HG03460 (cell line): ENCODE measurements around the gene PAK3.

Experiments used
- ATAC-seq: cut with Tn5 transposase; IDR thresholded peaks from one replicate; pipeline ENCODE4 v1.9.1; 2021; ENCODE audit not compliant: unreplicated experiment

The PAK3 gene

DNA sequence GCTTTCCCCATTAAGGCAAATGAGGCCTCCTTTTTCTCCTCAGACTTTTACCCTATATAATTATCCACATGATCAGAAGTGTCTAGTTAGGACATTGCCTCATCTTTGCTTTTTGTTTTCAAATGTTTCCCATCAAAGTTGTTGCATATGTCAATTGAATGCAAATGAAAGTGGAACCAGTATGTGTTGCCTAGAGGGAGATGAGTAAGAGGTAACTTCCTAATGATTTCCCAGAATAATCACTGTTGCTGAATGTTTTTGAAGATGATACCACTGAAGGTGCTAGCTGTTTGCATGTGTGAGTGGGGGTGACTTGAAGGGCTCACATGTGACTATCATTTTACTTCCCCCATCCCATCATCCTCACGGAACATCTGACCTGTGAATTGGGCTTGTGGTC is 33.9 kb downstream of the PAK3 start:
- no peak for ATAC-seq

DNA sequence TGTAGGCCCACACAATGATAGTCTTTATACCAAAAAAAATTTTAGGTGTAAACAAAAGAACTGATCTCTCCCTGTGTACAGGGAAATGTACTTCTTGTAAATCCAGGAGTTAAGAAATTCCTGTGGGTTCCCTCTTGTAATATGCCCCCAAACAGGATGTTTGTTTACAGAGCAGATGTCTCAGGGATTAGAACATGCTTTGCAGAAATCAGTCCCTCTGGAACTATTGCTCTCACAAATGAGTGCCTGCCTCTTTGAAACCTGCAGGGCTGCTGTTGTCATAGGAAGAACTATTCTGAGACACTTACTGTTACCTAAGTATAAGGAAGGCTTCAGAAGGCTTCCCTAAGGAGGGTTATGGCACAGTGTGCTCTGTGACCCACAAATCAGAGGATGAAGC is 35.6 kb downstream of the PAK3 start:
- no peak for ATAC-seq

- no peak for ATAC-seq
Measured at GRCh38 chrX:111133389-111133788, 37.4 kb downstream of the PAK3 start.

DNA sequence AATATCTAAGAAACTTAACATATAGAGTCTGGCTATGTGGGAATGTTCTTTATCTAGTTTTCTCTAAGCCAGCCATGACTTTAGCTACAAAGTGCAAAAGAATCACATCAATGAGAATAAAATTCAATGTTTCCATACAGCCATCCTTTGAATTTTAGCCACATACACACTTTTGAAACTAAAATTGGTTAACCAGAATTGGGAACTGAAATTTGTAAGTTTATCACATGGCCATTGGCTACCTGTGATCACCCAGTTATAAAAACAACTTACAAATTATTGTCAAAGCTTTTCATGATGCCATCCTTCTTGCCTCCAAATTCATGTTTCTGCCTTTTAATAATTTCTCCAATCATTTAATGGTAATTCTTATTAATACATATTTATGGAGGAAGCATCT is 49.9 kb downstream of the PAK3 start:
- no peak for ATAC-seq

DNA sequence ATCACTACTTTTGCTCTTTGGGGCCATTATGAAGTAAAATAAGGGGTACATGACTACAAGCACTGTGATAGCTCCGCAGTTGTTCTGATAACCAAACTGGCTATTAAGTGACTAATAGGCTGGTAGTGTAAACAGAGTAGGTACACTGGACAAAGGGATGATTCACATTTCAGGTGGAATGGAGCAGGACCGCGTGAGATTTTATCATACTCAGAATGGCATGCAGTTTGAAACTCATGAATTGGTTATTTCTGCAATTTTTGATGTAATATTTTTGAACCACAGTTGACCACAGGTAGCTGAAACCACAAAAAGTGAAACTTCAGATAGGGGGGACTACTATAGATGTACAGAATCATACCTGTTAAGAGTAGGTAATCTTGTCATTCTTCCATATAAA is 55.8 kb downstream of the PAK3 start:
- ATAC-seq: no peak

DNA sequence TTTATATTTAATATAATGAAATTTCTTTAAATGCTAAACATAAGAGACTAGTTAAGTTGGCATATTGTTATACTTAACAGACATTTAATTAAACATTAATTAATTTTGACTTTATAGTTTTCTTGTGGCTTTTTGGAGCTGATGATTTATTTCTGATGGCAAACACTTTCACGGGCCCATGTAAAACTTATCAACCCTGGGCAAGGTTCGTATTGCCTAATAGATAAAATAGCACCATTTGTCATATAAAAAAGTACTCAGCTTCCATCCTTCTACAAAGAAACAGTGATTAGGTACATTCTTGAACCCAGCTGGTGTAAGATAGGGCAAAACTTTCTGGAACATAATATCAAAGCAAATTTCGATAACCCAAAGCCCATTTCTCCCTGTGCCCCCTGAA is 63.2 kb downstream of the PAK3 start:
- no peak for ATAC-seq

DNA sequence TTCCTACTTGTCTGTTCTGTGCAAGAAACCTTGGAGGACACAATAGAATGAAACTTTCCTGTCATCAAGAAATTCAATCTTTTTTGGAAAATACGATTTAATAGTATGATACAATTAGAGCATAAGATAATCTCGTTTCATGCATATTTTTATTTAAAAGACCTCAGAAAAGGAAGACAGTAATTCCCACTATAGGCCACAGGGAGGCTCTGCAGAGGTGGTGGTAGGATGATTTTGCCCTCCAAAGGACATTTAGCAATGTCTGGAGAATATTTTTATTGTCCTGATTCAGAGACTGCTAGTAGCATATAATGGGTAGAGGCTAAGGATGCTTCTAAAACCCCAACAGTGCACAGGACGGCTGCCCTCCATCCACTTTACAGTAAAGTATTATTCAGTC is 68.7 kb downstream of the PAK3 start:
- ATAC-seq: no peak

GRCh38 chrX:111165902-111166301 is 69.9 kb downstream of the PAK3 start:
- no peak for ATAC-seq

GRCh38 chrX:111167334-111167733 is 71.3 kb downstream of the PAK3 start:
- ATAC-seq: no peak

- ATAC-seq: no peak
Measured at GRCh38 chrX:111168314-111168713, 72.3 kb downstream of the PAK3 start.

GRCh38 chrX:111169141-111169540 is 73.2 kb downstream of the PAK3 start:
- ATAC-seq: no peak

- ATAC-seq: no peak
Measured at GRCh38 chrX:111170017-111170416, 74.0 kb downstream of the PAK3 start.

DNA sequence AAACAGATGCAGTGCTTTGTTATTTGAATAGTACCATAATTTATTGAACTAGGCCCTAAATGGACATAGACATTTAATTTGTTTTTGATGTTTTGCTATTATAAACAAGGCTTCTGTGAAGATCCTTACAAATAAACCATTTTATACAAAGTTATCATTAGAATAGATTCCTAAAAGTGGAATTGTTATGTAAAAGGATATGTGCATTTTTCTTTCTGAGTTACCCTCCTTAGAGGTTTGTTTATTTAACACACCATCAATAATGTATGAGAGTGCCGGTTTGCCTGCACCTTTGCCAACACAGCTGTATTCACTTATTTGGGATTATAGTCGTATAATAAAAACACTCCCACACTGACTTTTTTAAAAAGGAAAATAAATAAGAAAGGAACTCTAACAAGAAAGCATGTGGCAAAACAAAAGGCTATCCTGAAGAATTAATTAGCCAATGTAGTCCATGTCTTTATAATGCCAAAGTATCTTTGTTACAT is 84.8 kb downstream of the PAK3 start:
- no peak for ATAC-seq

- no peak for ATAC-seq
Measured at GRCh38 chrX:111181951-111182350, 86.0 kb downstream of the PAK3 start.

DNA sequence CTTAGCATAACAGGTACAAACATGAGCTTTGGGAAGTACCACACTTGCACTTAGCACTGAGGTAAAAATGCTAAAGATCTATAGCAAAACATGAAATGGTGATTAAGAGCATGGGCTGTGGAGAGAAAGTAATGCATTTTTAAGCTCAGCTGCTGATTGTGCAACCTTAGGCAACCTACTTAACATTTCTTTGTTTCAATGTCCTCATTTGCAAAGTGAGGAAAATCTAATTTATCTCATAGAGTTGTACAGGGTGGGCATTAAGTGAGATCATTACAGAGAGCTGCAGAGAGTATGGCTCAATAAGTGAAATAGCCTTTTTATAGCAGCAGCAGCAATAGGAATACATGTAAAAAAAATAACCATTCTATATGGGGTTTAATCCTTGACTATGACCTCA is 87.0 kb downstream of the PAK3 start:
- no peak for ATAC-seq

GRCh38 chrX:111191598-111191997 is 95.6 kb downstream of the PAK3 start:
- ATAC-seq: no peak

DNA sequence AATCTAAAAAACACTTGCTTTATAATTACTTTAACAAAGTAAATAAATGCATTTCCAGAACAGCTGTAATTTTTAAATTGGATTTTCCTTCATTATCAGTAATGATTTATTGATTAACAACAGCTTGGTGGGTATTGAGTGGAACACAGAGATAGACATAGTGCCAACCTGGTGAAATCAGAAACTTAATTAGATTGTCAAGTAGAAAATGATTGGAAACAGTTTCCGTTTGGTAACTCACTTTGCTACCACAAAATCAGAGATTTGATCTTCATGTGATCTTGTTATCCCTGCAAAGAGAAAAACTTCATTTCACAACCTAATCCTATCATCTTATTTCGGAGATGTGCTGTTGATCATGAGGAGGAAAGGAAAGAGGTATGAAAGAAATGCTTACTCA is 103.5 kb downstream of the PAK3 start:
- ATAC-seq: no peak

- no peak for ATAC-seq
Measured at GRCh38 chrX:111200327-111200726, 104.3 kb downstream of the PAK3 start.

DNA sequence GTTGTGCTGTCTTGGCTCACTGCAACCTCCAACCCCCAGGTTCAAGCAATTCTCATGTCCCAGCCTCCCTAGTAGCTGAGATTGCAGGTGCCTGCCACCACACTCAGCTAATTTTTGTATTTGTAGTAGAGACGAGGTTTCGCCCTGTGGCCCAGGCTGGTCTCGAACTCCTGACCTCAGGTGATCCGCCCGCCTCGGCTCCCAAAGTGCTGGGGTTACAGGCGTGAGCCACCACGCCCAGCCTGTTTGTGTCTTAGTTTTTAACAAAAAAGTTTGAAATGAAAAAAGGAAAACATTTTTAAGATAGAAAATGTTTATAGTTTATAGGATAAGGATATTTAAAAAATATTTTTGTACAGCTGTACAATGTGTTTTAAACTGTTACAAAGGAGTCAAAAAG is 111.9 kb downstream of the PAK3 start:
- no peak for ATAC-seq

DNA sequence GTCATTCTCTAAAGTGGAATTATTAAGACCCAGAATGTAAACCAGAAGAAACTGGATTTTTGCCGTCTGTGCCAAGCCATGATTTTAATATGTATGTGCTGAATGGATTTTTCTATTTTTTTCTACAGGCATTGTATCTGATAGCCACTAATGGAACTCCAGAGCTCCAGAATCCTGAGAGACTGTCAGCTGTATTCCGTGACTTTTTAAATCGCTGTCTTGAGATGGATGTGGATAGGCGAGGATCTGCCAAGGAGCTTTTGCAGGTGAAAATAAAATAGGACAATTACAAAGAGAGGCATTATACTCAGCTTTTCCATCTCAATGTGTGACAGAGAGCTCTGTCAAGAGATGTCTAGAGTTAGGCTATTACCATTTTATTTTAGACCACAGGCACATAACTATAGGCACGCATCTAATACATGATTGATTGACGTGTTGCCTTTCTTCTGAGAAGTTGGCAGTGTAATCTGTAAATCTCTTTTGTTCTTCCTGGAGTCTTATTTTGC is 120.4 kb downstream of the PAK3 start:
- ATAC-seq: no peak

DNA sequence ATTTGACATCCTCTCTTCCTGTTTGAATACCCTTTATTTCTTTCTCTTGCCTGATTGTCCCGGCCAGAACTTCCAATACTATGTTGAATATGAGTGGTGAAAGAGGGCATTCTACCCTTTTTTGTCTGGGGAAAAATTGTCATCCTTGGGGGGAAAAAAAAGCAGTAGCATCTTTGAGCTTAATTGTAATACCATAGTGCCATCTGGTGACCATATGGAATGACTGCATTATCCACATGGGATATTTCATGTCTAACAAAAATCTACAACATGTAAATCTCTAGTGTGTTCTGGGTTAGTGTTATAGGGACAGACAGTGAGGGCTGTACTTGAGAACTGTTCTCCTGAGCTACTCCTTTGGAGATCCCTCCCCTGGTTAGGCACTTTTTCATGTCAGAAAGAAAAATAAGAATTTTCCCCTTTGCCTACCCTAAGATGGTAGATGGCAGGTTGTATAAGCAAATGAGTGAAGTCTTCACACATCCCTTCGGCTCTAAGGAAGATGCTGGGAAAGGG is 148.3 kb downstream of the PAK3 start:
- ATAC-seq: no peak

DNA sequence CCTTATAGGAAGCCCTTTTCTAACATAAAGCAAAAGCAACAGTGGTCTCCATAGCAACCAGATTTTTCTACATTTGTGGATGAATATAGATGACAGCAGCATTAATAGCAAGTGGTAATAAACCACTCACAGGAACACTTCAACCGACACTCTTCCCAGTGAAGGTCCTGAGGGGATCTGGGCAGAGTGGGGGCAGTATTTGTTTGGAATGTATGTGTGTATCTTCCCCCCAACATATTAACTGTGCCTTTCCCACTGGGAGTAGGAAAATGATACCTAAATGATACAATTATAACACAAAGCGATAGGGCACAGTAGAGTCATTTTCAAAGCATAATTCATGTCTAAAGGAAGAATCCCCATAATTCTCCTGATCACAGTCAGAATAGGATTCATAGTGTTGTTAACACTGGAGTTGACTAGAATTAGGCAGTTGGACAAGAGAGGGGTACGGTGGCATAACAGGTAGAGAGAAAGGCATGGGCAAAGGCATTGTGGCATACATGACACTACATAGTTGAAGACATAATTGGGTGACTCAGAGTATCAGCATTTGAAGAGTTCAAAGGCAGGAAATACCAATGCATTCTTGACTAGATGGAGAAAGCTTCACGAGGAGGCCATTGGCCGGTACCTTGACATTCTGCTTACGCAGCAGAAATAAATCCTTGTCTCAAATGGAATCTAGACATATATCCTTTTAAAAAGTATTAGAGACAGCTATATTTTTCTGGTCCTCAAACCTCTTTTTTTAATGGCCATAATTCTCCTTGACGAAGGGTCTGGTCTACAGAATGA is 159.1 kb downstream of the PAK3 start:
- ATAC-seq: no peak

DNA sequence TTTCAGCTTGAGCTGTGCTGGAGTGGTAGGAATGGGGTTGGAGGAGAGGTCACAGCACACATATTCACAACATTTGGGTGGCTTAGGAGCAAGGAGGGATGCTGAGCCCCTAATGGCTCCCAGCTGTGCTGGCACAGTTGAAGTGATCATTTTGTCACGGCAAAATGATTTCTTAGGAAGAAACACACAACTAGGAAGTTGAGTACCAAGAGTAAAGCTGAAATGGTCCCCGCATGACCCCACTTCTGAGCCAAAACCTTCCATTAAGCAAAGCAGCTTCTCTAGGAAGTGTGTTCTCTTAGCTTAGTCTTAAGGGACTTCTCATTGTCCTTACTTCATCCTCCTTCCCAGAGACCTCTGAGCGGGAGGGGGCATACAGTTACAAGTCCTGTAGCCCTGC is 161.7 kb downstream of the PAK3 start:
- ATAC-seq: no peak
